NCI-H2029 treated with DMSO at 0.1 percent for 48 hours (cell line): Measurements from ENCODE around the gene ITGAD.

Source experiments
- DNase-seq: peaks from one replicate; lab custom pipeline; 2025; lab: John Stamatoyannopoulos, UW

Gene ITGAD

GRCh38 chr16:31459687-31460581 lies 66.8 kb downstream of the ITGAD start:
- peak; percentile 89 for DNase-seq

GRCh38 chr16:31460582-31461002 lies 67.5 kb downstream of the ITGAD start:
- DNase-seq: no peak

- no peak for DNase-seq
Observed at GRCh38 chr16:31461201-31461920, 68.2 kb downstream of the ITGAD start.

- no peak for DNase-seq
Observed at GRCh38 chr16:31461921-31462804, 69.0 kb downstream of the ITGAD start.

GRCh38 chr16:31464348-31464769 lies 71.2 kb downstream of the ITGAD start:
- DNase-seq: no peak

DNA sequence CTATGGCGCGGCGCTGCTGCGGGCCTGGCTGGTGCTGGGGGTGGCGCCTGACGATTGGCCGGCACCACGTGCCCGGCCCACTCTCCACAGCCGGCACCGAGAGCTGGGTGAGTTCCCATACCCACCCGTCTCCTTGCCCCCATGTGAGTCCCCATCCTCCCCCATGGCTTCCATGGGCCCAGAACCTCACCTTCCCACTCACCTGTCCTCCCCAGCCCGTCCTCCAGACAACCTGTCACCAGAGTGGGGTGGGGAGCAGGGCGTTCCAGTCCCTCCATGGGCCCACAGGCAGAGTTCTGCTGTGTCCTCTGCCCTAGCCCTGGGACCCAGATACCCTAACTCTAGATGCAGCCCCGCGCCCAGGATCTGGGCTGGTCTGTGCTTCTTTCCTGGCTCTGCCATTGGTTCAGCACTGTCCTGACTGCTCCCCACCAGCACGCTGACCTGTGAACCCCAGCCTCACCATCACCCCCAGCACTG lies 71.7 kb downstream of the ITGAD start:
- no peak for DNase-seq

- no peak for DNase-seq
Observed at GRCh38 chr16:31465788-31466370, 72.7 kb downstream of the ITGAD start.

- DNase-seq: no peak
Observed at GRCh38 chr16:31466381-31466841, 73.3 kb downstream of the ITGAD start.

DNA sequence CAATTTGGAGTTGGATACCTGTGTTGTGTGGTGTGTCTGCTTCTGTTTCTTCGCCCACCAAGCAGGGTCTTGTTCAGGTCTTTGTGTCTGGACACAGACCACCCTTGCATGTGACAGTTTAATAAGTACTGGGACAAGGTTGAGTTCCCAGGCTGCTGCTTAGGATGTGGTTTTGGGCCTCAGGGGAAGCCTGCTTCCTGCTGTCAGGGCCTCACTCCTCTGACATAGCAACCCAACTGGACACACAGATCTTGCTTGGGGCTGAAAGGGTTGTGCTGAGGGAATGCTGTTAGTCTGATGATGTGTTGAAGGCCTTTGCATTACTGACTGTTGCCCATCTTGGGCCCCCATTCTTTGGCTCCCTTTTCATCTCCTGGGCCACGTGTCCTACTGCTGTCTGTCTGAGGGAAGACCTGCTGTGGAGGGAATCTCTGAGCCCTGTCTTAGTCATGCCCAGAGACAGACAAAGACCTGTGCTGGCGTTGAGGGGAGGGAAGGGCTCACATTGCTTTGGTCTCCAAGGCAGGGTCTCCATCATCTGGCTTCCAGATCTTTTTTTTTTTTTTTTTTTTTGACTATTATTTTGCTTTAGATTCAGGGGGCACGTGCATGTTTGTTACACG lies 74.1 kb downstream of the ITGAD start:
- no peak for DNase-seq

- DNase-seq: no peak
Observed at GRCh38 chr16:31467858-31468257, 74.7 kb downstream of the ITGAD start.

DNA sequence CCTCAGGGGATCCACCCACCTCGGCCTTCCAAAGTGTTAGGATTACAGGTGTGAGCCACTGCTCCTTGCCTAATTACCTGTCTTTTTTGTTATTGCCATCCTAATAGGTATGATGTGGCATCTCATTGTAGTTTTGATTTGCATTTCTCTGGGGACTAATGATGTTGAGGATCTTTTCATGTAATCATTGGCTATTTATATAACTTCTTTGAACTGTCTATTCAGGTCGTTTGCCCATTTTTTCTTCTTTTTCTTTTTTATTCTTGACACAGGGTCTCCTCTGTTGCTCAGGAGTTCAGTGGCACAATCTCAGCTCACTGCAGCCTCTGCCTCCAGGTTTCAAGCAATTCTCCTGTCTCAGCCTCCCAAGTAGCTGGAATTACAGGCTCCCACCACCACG lies 77.5 kb downstream of the ITGAD start:
- DNase-seq: no peak

GRCh38 chr16:31471241-31471874 lies 78.2 kb downstream of the ITGAD start:
- no peak for DNase-seq

- no peak for DNase-seq
Observed at GRCh38 chr16:31471875-31472708, 79.0 kb downstream of the ITGAD start, which contains the start of gene TGFB1I1. TSS of gene TGFB1I1 (plus strand) at chr16:31472152. CDS start at chr16:31472189, 37 bp downstream.

DNA sequence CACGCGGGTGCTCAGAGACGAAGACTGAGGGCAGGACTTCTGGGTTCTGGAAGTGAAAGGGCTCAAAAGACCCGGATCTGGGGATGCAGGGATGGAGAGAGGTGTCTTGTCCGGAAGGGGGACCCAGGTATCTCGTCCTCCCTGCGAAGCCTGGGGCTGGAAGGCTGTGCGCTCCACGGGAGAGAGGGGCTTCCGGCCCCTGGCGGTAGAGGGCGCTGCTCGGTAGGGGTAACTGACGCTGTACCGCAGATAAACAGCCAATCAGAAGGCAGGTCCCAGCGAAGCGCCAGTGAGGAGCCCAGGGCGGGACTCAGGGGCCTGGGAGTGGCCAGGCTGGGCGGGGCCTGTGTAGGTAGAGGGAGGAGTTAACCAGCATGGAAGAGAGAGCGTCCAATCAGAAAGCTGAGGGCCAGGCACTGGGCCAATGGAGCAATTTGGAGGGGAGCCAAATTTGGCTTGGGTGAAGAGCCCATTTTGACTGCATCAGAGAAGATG lies 79.6 kb downstream of the ITGAD start:
- peak; percentile 93 for DNase-seq

DNA sequence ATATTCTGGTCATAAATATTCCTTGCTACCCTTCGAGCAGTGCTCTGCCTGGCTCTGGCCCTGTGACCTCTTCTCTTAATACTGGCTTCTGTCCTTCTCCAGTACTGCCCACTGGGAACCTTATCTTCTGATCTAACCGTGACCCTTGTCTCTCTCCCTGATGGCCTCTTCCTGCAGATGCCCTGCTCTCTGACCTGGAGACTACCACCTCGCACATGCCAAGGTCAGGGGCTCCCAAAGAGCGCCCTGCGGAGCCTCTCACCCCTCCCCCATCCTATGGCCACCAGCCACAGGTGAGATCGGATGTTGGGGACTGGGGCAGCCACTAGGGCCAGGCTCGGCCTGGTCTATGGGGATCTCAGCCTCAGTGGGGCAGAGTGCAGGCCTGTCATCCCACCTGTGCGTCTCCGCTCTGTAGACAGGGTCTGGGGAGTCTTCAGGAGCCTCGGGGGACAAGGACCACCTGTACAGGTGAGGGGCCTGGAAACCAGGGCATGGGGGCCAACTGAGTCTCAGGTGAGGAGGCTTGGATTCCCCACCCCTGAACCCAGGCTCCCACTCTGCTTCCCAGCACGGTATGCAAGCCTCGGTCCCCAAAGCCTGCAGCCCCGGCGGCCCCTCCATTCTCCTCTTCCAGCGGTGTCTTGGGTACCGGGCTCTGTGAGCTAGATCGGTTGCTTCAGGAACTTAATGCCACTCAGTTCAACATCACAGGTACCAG lies 80.3 kb downstream of the ITGAD start:
- no peak for DNase-seq

GRCh38 chr16:31474173-31474714 lies 81.1 kb downstream of the ITGAD start:
- DNase-seq: no peak

- DNase-seq: no peak
Observed at GRCh38 chr16:31474773-31475738, 81.9 kb downstream of the ITGAD start.
